ENCODE data around the gene IL17D.
"Not testable (repeated sequence)": the region's sequence is repeated elsewhere in the genome, so short reads cannot be mapped to it uniquely, and the experiment has no call there.

IL17D gene

GRCh38 chr13:20702915-20703779 lies at the start of gene IL17D:
Gene IL17D, plus strand, starts transcription at chr13:20703699. Its CDS starts 303 bp downstream, at chr13:20704002.
- no peak for DNase-seq

GRCh38 chr13:20654156-20654555 lies 49.3 kb upstream of the IL17D start:
- DNase-seq: no peak

GRCh38 chr13:20658451-20659040 lies 45.0 kb upstream of the IL17D start:
- no peak for DNase-seq

- no peak for DNase-seq
Measured at GRCh38 chr13:20664351-20664750, 39.1 kb upstream of the IL17D start.

DNA sequence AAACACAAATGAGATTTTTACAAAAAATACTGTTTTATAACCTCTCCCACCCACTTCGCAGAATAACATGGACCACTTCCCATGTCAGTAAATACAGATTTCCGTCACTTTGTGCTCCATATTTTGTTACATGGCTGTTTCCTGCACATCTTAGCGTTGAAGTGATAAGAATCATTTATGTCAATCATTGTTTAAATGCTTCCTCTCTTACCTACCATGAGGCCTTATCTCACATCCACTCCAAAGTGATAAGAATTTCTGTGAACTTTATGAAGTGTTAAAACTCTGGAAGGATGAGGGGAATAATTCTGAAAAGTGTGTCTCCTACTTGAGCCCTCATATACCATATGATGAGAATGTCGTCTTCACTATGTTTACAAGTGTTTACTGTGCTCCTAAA lies 36.6 kb upstream of the IL17D start:
- no peak for DNase-seq

GRCh38 chr13:20667857-20668437 lies 35.6 kb upstream of the IL17D start:
- DNase-seq: no peak

DNA sequence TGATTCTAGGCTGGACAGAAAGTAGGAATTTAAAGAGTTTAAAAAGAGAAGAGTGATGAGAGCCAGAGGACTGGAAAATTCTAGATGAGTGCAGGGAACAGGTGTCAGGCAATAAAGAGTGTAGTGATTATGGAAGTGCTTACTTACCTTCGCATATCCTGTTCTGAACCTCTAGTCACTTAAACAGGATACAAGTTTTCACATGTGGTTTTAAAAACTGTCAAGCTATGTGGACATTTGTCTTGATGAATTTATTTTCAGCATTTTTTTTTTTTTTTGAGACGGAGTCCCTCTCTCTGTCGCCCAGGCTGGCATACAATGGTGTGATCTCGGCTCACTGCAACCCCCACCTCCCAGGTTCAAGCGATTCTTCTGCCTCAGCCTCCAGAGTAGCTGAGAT lies 34.3 kb upstream of the IL17D start:
- no peak for DNase-seq

GRCh38 chr13:20671789-20672188 lies 31.7 kb upstream of the IL17D start:
- no peak for DNase-seq

- no peak for DNase-seq
Measured at GRCh38 chr13:20672772-20673171, 30.7 kb upstream of the IL17D start.

DNA sequence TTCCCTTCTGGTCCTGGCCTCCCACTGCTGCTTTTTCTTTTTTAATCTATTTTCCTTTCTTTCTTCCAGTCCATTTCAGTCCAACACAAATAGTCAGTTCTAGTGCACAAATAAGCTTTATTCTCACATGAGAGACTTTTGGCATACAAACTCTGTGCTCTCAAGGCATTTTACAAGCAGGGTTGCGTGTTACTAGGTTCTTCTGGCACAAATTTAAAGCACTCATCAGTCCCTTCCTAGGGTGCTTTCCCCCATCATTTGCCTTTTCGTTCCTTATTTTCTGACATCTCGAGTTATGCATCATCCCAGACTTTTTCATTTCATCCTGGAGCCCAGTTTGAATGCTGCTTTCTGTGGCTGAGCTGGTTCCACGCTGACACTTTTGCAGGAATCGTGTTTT lies 29.8 kb upstream of the IL17D start:
- DNase-seq: no peak

DNA sequence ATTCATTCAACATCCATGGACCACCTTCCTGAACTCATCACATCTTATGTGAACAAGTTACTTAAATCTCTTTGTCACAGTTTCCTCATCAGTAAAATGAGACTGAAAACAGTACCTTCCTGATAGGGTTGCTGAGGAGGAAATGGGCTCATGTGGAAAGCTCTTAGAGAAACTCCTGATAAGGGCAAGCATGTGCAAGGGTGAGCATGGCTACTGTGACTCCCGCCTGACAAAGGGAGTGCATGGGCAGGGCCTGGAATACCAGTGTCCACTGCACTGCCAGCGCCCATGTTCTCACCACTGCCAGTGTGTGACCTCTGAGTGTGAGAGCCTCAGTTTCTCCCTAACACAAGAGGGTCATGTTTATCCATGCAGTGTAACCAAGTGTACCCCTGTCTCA lies 27.3 kb upstream of the IL17D start:
- DNase-seq: no peak

GRCh38 chr13:20678606-20679005 lies 24.9 kb upstream of the IL17D start:
- not testable (repeated sequence) for DNase-seq

DNA sequence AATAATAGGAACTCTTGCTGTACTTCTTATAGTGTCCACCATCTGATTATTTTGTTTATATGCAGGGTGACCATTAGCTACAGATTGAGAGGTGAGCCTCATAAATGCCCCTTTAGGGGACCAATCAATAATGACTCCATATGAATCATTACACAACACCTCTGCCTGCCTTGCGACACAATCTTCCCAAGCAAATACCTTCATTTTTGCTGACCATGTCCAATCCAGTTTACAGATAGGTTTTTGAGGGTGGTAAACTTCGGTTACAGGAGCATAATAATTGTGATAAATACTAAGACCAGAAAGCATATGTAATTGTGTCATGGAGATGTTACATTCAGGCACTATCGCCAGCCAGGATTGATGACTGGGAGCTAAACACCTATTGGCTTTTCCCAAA lies 23.6 kb upstream of the IL17D start:
- DNase-seq: no peak

DNA sequence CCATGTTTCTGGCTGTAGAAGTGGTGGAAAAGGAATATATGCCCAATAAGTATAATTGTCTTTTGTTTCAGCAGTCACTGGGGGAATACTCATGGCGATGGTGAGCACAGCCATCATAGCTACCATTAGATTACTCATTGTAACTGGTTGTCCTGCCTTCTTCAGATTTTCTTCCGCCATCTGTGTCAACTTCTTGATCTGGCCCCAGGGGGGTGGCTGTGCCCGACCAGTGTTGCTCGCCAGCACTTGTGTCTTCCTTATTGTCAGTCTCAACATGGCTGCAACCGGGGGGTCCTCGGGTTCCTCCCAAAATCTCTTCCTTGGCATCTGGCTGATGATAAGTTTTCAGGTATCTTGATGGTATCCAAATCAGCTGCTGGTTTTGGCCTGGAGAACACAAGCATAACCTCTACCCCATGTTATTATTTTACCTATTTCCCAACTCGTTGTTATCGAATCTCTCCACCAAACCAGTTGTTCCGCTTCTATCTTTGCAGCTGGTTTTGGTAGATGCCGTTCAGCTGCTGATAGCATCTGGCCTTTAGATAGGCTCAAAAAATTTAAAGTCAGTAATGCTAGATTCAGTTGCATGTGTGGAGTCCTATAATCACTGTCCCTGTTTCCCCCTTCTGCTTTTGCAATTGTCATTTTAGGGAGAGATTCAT lies 23.0 kb upstream of the IL17D start:
- DNase-seq: no peak

GRCh38 chr13:20681481-20681880 lies 22.0 kb upstream of the IL17D start:
- DNase-seq: not testable (repeated sequence)

DNA sequence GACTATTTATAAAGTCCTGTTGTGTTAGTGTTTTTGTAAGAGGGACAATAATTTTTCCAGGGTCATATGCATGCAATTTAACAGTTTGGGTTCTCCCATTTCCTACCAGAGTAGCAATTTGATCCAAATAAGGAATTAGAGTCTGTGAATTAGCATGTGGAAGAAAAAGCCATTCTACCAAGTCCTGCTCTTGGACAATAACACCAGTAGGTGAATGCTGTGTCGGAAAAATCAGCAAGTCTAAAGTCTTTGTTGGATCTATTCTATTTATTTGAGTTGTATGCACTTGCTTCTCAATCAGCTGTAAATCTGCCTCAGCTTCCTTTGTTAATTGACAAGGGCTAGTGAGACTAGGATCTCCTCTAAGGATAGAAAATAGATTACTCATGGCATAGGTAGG lies 21.4 kb upstream of the IL17D start:
- no peak for DNase-seq

DNA sequence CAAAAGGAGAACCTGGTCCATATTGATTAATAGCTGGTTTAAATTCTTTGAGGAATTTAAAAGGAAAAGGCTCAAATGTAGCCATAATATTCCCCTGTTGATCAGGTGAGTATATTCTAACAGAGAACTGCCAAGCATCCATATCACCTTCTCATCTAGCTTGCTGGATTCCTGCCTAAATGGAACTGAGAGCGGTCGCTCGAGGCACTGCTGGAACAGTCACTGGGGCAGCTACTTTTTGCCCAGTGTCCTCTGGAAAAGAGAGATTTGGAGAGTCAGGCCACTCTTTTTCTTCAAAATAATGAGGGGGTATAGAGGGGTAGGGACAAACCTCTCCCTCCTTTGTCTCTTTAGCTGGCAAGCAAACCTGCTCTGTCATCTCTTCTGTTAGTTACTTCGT lies 19.5 kb upstream of the IL17D start:
- DNase-seq: no peak

DNA sequence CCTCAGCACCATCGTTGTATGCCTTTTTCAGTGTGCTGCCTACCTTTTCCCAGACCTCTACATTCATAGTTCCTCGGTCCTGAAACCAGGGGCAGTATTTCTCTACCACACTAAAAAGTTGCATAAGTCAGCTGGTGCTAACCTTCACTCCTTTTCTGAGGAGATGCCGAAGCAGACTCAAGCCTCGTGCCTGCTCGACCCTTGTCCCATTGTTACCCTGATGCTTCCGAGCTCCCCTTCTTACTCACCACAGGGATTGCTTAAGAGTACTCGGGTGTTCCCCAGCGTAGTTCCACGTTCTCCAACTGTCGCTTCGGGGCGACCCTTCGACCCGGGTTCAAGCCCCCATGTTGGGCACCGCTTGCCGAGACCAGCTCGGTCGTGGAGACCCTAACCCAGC lies 19.0 kb upstream of the IL17D start:
- no peak for DNase-seq

GRCh38 chr13:20685092-20685491 lies 18.4 kb upstream of the IL17D start:
- no peak for DNase-seq

DNA sequence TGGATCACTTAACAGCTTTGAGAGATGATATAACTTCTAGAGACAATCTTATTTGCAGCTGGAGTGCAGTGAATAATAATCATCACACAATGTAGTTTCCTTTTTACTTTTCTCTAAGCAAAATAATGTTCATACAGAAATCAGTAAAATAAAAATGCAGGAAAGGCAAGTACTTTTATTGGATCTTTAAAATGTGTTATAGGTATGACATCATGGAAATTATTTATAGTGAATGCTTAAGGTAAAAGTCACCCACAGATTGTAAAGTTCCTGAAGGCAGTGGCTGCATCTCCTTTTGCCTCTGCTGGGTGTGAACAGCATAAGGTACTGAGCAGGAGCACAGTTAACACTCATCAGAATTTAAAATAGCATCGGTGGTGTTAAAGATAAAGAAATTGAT lies 17.3 kb upstream of the IL17D start:
- no peak for DNase-seq

- no peak for DNase-seq
Measured at GRCh38 chr13:20686863-20687579, 16.5 kb upstream of the IL17D start.

DNA sequence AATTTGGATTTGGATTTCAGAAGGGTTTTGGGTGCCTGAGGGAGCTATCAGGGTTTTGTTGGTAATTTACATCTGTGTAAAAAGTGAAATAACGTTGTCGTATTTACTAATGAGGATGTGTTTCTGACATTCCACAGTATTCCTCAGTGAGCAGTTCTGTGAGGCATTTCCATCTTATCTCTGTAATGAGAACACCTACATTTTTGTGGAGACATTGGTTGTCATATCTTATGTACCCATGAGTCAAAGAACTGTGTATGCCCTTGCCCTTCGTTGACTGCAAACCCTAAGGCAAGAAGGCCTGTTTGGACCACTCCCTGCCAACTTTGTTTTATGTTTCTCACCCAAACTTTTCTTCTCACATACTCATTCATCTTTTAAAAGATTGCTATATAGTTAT lies 14.2 kb upstream of the IL17D start:
- no peak for DNase-seq

DNA sequence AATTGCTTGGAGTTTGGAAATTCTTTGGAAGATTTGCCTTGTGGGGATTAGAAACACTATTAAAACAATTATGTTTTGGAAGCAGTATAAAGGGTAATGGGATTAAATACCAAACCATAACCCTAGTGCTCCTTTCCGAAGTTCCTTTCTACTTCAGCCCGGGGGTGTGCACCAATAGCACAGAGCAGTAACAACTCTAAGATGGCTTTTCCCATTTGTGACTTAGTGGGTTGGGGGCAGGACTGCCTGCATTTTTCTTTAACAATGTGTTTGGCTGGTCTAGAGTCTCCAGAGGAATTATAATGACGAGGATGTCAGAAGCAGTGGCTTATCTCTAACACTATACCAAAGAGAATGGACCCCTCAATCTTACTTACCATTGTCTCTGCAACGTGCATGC lies 11.9 kb upstream of the IL17D start:
- no peak for DNase-seq

All from NCI-H774 (cell line).